Stimulated activated CD4-positive, alpha-beta T cell treated with anti-CD3 and anti-CD28 coated beads, TNF-alpha, amount 100 ng/mL, for 48 hours (primary cell): Measurements from ENCODE around the gene C2orf72.

Experiments
- DNase-seq, 3 donors: peaks; one replicate each; pipeline ENCODE4 v3.0.0-alpha.2; 2020; ENCODE audit warnings: low read depth in 3 of 3

C2orf72 gene

GRCh38 chr2:231068525-231069222, 31.4 kb downstream of the C2orf72 start:
- DNase-seq = no peak

DNA sequence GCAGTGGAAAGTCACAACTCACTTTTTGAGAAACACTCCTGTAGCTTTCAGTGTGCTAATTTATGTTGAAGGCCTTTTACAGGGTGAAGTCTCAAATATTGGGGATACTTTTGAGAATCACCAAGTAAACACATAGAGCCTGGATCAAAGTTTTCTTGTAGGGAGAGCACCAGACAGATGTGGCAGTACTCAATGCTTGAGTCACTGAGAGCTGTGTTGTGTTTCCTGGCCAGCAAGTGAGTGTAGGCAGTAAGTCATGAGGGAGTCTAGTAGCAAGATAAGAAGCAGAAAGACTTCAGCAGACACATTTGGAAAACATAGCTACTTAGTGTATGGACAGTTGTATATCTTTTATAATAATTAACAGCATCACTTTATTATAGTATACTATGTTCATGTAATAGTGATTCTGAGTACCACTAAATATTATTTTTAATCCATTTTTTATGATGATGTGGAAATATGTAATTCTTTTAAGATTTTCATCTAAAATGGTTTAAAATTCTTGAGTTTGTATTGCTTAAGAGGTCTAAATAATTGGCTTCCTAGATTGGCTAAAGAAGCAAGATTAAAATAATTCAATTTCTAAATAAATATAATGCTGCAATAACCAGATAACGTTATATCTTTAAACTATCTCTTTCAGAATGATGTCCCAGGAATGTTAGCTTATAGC, 32.2 kb downstream of the C2orf72 start:
- no peak for DNase-seq

DNA sequence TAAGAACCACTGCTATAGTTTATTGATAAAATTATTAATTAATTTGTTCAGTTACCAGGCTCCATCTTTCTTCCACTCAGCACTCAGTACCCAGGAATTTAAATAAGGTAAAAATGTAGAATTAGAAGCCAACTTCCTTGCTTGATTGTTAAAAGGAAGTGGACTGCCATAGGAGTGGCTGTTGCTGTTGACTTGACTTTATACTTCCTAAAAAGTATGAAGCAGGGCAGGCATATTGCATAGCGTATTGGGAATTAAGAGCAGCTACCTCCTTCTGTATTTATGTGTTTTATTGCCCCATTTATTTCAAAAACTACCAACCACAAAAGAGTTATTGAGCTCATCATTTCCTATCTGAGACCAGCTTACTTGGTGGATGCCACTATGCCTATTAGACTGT, 47.2 kb downstream of the C2orf72 start:
- no peak for DNase-seq

DNA sequence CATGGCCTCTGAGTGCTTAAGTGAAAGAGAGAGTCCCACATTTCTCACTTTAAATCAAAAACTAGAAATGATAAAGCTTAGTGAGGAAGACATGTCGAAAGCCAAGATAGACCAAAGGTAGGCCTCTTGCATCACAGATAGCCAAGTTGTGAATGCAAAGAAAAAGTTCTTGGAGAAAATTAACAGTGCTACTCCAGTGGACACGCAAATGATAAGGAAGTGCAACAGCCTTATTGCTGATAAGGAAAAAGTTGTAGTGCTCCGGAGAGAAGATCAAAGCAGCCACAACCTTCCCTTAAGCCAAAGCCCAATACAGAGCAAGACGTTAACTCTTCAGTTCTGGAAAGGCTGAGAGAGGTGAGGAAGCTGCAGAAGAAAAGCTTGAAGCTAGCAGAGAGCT, 51.4 kb downstream of the C2orf72 start:
- DNase-seq = no peak

GRCh38 chr2:231093933-231094332, 56.6 kb downstream of the C2orf72 start:
- no peak for DNase-seq

GRCh38 chr2:231094736-231095346, 57.5 kb downstream of the C2orf72 start:
- DNase-seq = no peak
